GM13976 (cell line): ENCODE measurements around the gene STPG1.

Experiments used
- DNase-seq: peaks from one replicate; pipeline ENCODE4 v3.0.0; 2012; ENCODE audit warnings: low spot score
- CTCF ChIP-seq: IDR thresholded peaks from 2 replicates; pipeline ENCODE4 v1.5.1; 2012; ENCODE audit warnings: borderline replicate concordance, mild to moderate bottlenecking; ENCODE audit not compliant: insufficient read depth; ENCODE audit errors: extremely low read depth, missing control alignments, control extremely low read depth
- in situ Hi-C: fragments of 300-500 bp; cut with MboI; formaldehyde crosslinking; loops from one replicate; pipeline ENCODE4 v1.12.0; 2022; ENCODE audit warnings: low sequenced_read_pairs, mixed read lengths, inconsistent platforms; ENCODE audit not compliant: unreplicated experiment

STPG1 gene

GRCh38 chr1:24366707-24367106, 46.9 kb downstream of the STPG1 start:
- in situ Hi-C loops, result no loop called here
- TF ChIP-seq CTCF, result no peak
- peak; percentile 18 for DNase-seq

- in situ Hi-C loops, result no loop called here
- peak; percentile 82 for DNase-seq
- TF ChIP-seq CTCF, result no peak
Observed at GRCh38 chr1:24364975-24365678, 48.5 kb downstream of the STPG1 start.

GRCh38 chr1:24364605-24364974, 49.0 kb downstream of the STPG1 start:
- DNase-seq, result no peak
- no peak for TF ChIP-seq CTCF
- in situ Hi-C loops, result no loop called here

GRCh38 chr1:24363994-24364393, 49.6 kb downstream of the STPG1 start:
- no peak for TF ChIP-seq CTCF
- no peak for DNase-seq
- in situ Hi-C loops, result no loop called here

GRCh38 chr1:24362982-24363614, 50.5 kb downstream of the STPG1 start:
- in situ Hi-C loops, result no loop called here
- DNase-seq, result peak; percentile 9
- no peak for TF ChIP-seq CTCF

GRCh38 chr1:24362396-24362795, 51.2 kb downstream of the STPG1 start:
- TF ChIP-seq CTCF, result no peak
- peak; percentile 19 for DNase-seq
- in situ Hi-C loops, result no loop called here

- in situ Hi-C loops, result no loop called here
- no peak for DNase-seq
- TF ChIP-seq CTCF, result no peak
Observed at GRCh38 chr1:24361811-24362210, 51.8 kb downstream of the STPG1 start.
